HEK293T (cell line): ENCODE results near the gene PRKAA2.
A peak's percentile ranks its signal among the peaks of the same experiment; 100 is the strongest.

Experiments used
- CTCF ChIA-PET: fragments of 350-600 bp; formaldehyde crosslinking; extraction: SDS; loops from one replicate; lab custom pipeline; 2021; ENCODE audit warnings: antibody characterized with exemption, inconsistent platforms; lab: Yijun Ruan, JAX
- POLR2A ChIA-PET: fragments of 350-600 bp; formaldehyde crosslinking; extraction: SDS; loops from one replicate; lab custom pipeline; 2020; ENCODE audit warnings: antibody characterized with exemption, inconsistent platforms; lab: Yijun Ruan, JAX
- DNase-seq: peaks from one replicate; pipeline ENCODE4 v3.0.0; 2012; ENCODE audit warnings: mixed read lengths; ENCODE audit errors: extremely low spot score
- ARNT ChIP-seq: fragments of 450-650 bp; IDR thresholded peaks from 2 replicates; pipeline ENCODE4 v1.6.1; 2017; ENCODE audit warnings: mild to moderate bottlenecking
- BHLHE40 ChIP-seq: fragments of 450-650 bp; IDR thresholded peaks from 2 replicates; pipeline ENCODE4 v1.6.1; 2016; ENCODE audit warnings: mild to moderate bottlenecking, moderate library complexity, borderline replicate concordance
- CTBP1 ChIP-seq: fragments of 450-650 bp; IDR thresholded peaks from 2 replicates; pipeline ENCODE4 v1.6.1; 2016; ENCODE audit warnings: borderline replicate concordance
- ELF4 ChIP-seq: fragments of 450-650 bp; IDR thresholded peaks from 2 replicates; pipeline ENCODE4 v1.6.1; 2017; ENCODE audit warnings: antibody characterized with exemption
- FOXA1 ChIP-seq: fragments of 450-650 bp; IDR thresholded peaks from 2 replicates; pipeline ENCODE4 v1.6.1; 2016; ENCODE audit warnings: mild to moderate bottlenecking
- FOXK2 ChIP-seq: fragments of 450-650 bp; IDR thresholded peaks from 2 replicates; pipeline ENCODE4 v1.6.1; 2016; ENCODE audit warnings: mild to moderate bottlenecking
- FOXM1 ChIP-seq: fragments of 450-650 bp; IDR thresholded peaks from 2 replicates; pipeline ENCODE4 v1.6.1; 2017; ENCODE audit warnings: mild to moderate bottlenecking, borderline replicate concordance
- HDGF ChIP-seq: fragments of 450-650 bp; IDR thresholded peaks from 2 replicates; pipeline ENCODE4 v1.6.1; 2017; ENCODE audit warnings: antibody characterized with exemption, borderline replicate concordance
- L3MBTL2 ChIP-seq: fragments of 450-650 bp; conservative IDR thresholded peaks from 2 replicates; pipeline ENCODE4 v1.6.1; 2016; ENCODE audit warnings: mild to moderate bottlenecking
- LEF1 ChIP-seq: fragments of 450-650 bp; IDR thresholded peaks from 2 replicates; pipeline ENCODE4 v1.6.1; 2017; ENCODE audit warnings: mild to moderate bottlenecking, borderline replicate concordance
- NFRKB ChIP-seq: fragments of 450-650 bp; IDR thresholded peaks from 2 replicates; pipeline ENCODE4 v1.6.1; 2016; ENCODE audit warnings: mild to moderate bottlenecking, moderate library complexity
- SP1 ChIP-seq: fragments of 450-650 bp; IDR thresholded peaks from 2 replicates; pipeline ENCODE4 v1.6.1; 2017
- SUZ12 ChIP-seq: fragments of 450-650 bp; IDR thresholded peaks from 2 replicates; pipeline ENCODE4 v1.6.1; 2016; ENCODE audit warnings: mild to moderate bottlenecking
- TARDBP ChIP-seq: fragments of 450-650 bp; IDR thresholded peaks from 2 replicates; pipeline ENCODE4 v1.6.1; 2016
- ZNF384 ChIP-seq: fragments of 450-650 bp; IDR thresholded peaks from 2 replicates; pipeline ENCODE4 v1.6.1; 2016
- TF ChIP-seq, protein P1 (sequence below): fragments of 450-650 bp; IDR thresholded peaks from 2 replicates; pipeline ENCODE4 v1.6.1; 2016

Gene PRKAA2

DNA sequence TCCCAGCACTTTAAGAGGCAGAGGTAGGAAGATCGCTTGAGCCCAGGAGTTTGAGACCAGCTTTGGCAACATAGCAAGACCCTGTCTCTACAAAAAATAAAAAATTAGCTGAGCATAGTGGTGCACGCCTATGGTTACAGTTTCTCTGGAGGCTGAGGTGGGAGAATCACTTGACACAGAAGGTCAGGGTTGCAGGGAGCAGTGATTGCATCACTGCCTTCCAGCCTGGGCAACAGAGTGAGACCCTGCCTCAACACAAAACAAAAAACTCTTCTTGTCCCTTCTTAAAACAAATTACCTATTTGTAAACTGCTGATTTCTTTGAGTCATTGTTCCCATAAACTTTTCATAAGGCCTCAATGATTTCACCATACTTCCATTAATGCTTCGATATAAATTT is 18.7 kb downstream of the PRKAA2 start:
- TF ChIP-seq SP1 (no peak), FOXM1 (no peak), FOXA1 (no peak), L3MBTL2 (no peak), TARDBP (no peak), CTBP1 (no peak), BHLHE40 (no peak), ZNF384 (no peak)
- TF ChIP-seq, protein P1, sequence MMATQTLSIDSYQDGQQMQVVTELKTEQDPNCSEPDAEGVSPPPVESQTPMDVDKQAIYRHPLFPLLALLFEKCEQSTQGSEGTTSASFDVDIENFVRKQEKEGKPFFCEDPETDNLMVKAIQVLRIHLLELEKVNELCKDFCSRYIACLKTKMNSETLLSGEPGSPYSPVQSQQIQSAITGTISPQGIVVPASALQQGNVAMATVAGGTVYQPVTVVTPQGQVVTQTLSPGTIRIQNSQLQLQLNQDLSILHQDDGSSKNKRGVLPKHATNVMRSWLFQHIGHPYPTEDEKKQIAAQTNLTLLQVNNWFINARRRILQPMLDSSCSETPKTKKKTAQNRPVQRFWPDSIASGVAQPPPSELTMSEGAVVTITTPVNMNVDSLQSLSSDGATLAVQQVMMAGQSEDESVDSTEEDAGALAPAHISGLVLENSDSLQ: no peak
- DNase-seq: no peak
- POLR2A ChIA-PET: no interaction called here
- CTCF ChIA-PET: no interaction called here

DNA sequence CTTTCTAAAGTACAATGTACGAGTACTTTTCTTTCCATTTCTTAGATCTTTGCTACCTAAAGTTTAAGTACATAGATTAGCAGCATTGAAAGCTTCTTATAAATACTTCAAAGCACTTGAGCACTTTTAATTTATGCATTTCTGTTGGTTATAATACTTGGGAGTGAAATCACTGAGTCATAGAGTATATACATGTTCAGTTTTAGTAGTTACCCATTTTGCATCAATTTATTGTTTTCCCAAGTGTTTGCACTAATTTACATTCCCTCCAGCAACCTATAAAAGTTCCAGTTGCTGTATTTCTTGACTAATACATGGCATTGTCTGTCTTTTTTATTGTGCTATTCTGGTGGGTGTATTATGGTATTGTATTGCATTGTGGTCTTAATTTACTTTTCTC is 20.3 kb downstream of the PRKAA2 start:
- no peak for TF ChIP-seq FOXK2
- TF ChIP-seq, protein P1: peak; percentile 12; the same call in 1 of the 2 replicates
- CTCF ChIA-PET: no interaction called here
- DNase-seq: no peak
- POLR2A ChIA-PET: no interaction called here

DNA sequence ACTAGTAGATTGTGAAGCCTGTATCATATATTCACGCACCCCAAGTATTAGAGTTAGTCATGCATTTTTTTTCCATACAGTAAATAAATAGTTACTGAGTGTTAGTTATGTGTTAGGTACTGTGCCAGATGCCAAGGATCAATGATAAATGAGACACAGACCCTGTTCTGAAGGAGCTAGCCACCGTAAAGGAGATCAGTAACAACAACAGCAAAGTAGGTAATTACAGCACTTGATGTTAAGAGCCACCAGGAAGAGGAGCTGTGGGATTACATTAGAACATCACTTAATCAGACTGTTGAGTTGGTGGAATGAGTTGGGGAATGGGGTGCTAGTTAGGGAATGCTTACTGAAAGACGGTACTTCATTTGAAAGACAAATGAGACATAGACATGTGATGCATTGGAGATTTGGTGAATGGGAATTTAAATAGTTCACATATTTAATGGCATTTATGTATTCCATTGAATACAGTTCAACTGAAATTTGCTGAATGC is 21.0 kb downstream of the PRKAA2 start:
- ChIA-PET POLR2A (no interaction called here), CTCF (interaction anchor here (0.6 kb wide), 1 partner anchor 173 kb away, joined by 3 read pairs; no protein-coding TSS in a partner anchor)
- no peak for TF ChIP-seq ARNT
- no peak for TF ChIP-seq SP1
- no peak for TF ChIP-seq TARDBP
- TF ChIP-seq SUZ12: no peak
- no peak for TF ChIP-seq FOXA1
- TF ChIP-seq HDGF: no peak
- TF ChIP-seq FOXM1: no peak
- no peak for TF ChIP-seq BHLHE40
- no peak for TF ChIP-seq ZNF384
- TF ChIP-seq NFRKB: no peak
- TF ChIP-seq L3MBTL2: no peak
- no peak for TF ChIP-seq CTBP1
- no peak for TF ChIP-seq ELF4
- no peak for TF ChIP-seq FOXK2
- TF ChIP-seq, protein P1: no peak
- no peak for TF ChIP-seq LEF1
- no peak for DNase-seq

DNA sequence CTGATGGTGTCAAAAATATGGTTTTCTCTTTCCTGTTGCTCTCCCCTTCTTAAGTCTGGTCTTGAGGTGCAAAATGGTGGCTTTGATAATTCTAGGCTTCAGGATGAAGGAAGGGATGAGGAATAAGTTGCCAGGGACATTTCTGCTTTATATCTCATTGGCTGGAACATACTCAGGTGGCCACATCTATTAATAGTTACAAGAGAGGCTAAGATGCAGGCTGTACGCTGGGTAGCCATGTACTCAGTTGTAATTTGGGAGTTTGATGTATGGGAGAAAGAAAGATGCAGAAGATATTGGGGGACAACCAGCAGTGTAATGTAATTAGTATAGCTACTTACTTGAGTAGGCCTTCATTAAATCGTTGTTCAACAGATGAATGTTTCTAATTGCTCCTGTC is 25.2 kb downstream of the PRKAA2 start:
- no peak for DNase-seq
- ChIA-PET CTCF (no interaction called here), POLR2A (no interaction called here)
- TF ChIP-seq ZNF384: no peak
- no peak for TF ChIP-seq L3MBTL2
- no peak for TF ChIP-seq ARNT
- TF ChIP-seq TARDBP: no peak
- no peak for TF ChIP-seq FOXK2
- TF ChIP-seq BHLHE40: no peak
- TF ChIP-seq, protein P1: no peak
- no peak for TF ChIP-seq SP1
- TF ChIP-seq CTBP1: no peak
- TF ChIP-seq ELF4: no peak
- no peak for TF ChIP-seq HDGF
- TF ChIP-seq FOXM1: no peak

DNA sequence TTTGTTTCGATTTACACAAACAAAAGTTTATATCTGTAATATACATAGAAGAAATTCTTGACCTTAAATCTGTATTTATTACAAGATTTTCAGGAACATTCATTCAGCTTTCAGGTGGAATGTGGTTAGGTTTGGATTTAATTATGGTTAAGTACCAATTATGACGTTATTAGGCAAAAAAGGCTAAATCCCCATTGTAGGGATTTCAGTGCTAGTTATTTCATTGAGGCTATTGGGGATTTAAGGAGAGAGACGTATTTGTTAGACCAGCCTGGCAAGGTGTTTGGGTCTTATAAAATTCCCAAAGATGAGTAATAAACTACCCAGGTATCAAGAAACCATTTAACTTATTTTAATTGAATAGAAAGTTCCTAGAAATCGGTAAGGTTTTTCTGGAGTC is 26.0 kb downstream of the PRKAA2 start:
- TF ChIP-seq FOXA1 (no peak), LEF1 (no peak), FOXK2 (no peak), SUZ12 (no peak), HDGF (no peak), TARDBP (no peak), NFRKB (no peak), BHLHE40 (no peak), ARNT (no peak), ELF4 (no peak), SP1 (no peak), CTBP1 (no peak), ZNF384 (no peak), FOXM1 (no peak), L3MBTL2 (no peak)
- TF ChIP-seq, protein P1: no peak
- ChIA-PET CTCF (no interaction called here), POLR2A (no interaction called here)
- DNase-seq: no peak
